Stimulated activated CD4-positive, alpha-beta T cell treated with anti-CD3 and anti-CD28 coated beads, Interleukin-4, amount 100 ng/mL, for 48 hours (primary cell): ENCODE results near the gene CACNA2D2.

Source experiments
- DNase-seq, 2 donors: peaks; one replicate each; pipeline ENCODE4 v3.0.0-alpha.2; 2020; ENCODE audit warnings: low read depth in 2 of 2

Gene CACNA2D2

DNA sequence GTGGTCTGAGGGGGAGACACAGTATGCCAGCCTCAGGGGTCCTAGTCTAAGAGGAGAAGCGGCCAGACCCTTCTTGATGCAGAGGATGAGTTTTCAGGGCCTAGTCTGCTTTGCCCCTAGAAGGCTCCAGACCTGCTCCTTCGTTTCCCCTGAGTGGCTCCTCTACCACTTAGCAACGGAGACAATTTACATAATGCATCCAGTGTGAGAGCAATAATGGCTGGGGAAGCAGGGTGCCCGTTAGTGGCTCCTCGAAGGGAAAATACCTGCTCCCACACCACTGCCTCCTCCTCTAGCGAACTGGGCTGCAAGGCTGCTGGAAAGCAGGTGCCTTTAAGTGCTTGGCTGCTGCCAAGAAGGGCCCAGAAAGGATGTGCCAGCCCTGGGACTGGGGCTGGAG is 38.9 kb downstream of the CACNA2D2 start:
- no peak for DNase-seq

DNA sequence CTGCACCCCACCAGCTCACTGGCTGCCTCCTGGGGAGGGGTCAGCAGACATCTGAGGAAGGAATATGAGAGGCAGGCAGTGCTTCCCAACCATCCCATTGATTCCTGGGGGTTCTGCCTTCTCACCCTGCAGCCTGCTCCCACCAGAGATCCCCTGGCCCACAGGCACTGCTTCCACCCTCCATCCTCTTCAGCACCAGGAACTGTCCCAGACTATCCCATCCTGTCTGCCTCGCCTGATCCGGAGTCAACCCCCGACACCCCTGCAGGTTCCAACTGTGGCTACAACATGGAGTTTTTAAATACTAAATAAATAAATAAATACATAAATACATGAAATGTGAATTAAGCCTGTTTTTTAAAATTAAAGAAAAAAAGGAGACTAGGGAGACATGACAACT is 43.6 kb downstream of the CACNA2D2 start:
- DNase-seq = no peak

DNA sequence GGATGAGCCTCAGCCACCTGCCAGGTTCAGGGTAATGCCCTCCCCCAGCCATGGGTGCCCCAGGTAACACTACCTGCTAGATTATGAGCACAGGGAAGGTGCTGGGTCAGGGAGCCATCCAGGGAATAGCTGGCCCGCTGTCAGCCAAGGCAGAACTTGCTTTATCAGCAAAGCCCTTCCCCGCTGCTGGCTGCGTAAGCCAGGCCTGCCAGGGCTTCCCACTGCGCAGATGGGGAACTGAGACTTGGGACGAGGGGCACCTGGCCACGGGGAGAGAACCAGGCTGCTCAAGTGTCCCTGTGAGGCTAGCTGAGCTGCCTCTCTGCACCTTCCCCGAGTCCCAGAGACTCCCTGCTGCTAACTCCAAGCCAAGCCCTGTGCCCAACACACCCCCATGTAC is 45.4 kb downstream of the CACNA2D2 start:
- no peak for DNase-seq

DNA sequence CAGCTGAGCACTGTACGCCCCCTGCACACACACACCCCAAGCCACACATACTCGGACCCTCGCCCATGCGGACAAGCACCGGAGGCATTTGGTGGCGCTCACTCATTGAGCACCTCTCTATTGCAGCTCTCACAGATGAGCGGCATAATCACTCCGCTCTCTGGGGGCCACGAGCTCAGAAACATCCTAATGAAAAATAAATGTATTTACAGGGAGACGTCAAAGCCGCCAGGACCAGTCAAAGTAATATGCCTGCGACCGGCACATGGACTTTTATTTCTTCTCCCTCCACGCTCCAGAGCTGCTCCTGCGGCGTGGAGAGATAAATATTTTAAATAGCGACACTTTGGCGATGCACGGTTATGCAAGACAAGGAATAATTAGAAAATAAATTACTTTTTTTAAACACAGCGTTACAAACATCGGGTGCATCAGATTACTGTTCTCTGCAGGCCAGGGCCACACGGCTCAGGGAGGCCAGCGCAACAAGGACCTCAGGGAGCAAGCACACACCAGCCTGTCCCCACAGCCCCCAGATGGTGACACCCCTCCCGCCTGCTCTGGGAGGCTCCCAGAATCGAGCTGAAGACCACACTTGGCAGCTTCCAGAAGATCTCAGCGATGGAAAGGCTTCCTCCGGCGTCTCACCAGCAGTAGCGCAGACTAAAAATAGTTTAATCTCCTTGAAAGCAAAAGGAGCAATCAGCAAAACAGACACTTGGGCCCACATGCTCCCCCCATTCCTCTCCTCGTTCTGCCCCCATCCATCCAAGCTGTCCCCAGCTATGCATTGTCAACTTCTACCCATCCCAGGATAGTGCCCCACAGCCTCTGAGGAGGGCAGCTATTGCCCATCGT is 48.0 kb downstream of the CACNA2D2 start:
- no peak for DNase-seq

DNA sequence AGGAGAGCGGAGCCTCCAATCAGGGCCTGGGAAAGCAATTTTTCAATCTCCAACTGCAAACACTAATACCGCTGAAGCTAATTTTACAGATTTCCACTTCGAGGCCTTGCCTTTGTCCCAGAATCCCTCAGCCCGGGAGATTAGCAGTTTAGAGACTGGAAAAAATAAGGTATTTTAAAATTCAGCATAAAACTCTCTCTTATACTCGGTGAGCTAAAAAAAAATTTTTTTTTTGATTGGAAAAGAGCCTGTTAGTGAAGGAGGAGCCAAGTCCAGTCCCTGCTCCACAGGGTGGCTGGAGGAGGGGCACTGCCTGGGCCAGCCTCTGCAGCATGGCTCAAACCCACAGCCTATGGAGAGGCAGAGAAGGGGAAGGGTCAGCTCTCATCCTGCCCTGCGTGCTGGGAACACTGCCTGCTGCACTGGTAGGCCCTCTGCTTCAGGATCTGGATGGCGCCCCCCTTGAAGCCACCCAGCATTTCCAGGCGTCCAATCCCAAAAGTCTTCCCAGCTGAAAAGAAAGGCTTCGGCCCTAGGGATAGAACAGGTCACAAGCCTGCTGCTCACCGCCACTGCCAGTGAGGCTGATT is 48.9 kb downstream of the CACNA2D2 start:
- no peak for DNase-seq

DNA sequence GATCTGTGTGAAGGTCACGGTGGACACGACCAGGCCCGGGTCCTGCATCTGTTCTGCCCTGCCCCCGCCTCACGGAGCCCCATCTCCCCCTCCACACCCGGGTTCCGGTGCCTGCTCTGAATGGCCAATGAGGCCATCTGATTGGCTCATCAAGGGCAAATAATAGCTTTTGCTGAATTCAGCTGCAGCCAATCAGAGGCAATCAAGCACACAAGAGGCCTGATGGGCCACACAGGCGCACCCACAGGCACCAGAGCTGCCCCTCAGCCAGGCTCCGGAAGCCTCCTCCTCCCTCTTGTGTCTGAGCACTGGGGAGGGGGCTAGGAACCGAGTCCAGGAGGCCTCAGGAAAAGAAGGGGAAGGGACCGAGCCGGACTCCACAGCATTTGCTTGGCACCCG is 49.5 kb downstream of the CACNA2D2 start:
- no peak for DNase-seq

DNA sequence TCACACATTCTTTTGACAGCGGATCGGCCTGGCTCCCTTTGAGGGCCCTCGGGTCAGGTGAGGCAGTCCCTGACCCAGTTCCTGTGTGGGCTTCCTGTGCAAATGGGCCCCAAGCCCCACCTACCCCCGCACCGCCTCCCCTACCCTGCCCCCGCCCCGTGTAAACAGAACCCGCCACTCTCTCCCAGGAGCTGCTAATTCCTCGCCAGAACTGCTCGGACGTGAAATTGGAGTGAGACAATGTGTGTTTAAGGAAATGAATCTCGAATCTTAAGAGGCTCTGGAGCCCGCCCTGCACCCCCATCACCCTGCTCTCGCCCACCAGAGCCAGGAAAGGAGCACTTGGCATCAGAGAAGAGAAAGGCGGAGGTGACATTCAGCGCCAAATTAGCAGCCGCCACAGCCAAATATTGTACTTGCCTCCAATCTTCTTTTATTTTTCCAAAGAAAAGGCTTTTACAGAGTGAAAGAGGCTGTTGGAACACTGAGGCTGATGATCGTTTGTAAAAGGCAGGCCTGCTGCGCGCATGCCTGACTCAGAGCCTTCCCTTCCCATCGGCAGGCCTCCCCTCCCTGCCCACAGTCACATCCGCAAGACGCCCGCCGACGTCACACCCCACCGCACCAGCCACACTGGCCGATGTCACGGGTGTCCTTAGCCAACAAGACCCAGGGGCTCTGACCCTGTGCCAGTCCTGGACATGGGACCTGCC is 53.1 kb downstream of the CACNA2D2 start:
- DNase-seq = peak; percentile 56 to 58

DNA sequence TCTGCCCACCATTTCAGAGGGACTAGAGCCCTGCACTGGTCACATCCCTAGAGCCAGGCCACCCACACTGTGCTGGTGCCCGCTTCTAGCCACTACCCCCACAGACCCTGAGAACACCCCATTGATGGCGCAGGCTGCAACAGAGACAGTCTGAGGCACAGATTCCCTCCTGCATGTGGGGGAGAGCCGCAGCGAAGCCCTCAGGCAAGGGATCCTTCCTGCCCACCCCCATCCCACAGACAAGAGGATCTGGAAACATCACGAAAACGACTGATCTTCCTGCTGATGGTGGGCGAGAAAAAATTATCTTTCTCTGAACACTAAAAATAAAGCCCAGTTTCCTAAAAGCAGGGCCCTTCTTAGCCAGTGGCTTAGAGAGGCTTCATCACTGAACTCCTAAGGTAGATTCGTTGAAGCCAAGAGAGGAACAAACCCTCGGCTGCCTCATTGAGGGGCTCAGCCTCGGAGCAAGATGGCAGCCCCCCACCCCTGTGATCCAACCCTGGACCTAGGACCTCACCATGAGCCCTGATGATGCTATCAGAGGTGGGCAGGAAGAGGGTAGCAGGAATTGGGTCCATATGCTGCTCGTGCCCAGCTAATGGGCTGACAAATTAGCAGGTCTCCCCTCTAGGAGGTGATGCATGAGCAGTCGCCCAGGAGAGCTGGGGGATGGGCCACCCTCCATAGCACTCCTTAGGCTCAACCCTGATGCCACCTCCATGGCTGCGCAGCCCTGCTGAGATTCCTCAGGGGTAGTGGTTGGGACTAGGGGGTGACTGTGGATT is 54.5 kb downstream of the CACNA2D2 start:
- DNase-seq = no peak

DNA sequence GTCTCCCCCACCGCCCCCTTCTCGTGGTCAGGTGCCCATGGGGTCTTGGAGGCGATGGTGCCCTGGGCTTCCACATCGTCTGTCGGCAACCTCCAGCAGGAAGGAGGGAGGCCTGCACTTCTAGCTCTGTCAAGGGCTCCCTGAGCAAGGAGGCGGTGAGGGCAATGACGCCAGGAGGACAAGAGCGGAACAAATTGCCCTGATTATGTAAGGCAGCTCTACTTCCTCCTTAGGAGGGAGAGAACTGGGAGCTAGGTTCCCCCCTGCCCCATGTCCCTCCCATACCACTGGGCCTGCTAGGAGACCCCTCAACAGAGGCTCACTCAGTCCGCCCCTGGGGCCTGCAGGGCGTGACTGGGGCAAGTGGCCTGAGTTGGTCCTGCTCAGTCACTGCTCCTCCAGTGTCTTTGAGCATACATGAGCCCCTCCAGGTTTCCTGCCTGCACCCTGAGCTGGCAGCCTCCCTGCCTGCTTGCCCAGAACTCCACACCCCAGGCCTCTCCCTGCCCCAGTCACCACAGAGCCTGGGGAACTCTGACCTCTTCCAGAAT is 56.1 kb downstream of the CACNA2D2 start:
- DNase-seq = no peak

DNA sequence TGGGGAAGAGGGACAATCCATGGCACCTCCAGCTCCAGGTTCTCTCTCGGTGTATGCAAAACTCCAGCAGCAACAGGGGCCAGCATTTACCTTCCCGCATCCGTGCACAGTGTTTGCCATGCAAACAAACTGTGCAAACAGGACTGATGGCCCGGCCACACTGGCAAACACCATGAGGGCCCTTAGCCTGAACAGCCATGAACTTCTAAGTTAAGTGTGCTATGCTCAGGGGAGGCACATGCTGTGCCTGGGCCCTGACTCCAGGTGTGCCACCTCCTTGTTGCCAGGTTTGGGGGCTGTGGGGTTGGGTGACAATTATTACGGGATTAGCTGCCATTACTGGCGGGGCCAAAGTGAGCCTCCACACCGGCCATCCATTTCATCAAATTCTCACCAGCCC is 57.5 kb downstream of the CACNA2D2 start:
- no peak for DNase-seq

DNA sequence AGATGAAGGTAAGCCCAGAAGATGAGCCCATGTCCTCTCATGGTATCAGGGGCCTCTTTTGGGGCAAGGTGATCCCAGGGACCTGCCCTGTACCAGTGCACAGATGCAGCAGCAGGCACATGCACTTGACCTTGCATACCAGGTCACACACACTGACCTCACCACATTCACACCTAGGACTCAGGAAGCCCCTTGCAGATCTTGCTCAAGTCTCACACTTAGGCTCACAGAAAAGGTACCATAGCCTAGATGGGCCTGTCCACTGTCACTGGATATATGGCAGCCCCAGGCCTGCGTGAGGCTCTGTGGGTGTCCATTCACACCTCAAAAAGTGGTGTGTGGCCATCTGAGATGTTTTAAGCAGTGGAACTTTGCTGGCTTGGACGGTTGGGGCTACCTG is 58.7 kb downstream of the CACNA2D2 start:
- DNase-seq = no peak

DNA sequence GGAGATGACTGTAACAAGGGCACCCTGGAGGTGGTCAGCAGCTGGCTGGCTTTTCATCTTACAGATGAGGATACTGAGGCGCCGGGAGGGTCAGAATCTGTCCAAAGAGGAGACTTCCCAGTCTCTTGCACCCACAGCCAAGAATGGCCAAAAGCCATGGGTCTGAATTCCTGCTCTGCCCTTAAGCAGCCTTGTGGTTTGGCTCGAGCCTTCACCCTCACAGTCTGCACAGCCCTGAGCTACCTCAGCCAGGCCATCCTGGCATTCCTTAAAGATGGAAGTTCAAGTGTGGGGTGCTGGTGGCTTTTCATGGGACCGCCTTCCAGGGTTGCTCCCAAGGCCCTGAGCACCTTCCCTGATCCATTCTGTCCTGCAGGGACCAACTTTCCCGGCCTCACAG is 59.2 kb downstream of the CACNA2D2 start:
- DNase-seq = no peak

DNA sequence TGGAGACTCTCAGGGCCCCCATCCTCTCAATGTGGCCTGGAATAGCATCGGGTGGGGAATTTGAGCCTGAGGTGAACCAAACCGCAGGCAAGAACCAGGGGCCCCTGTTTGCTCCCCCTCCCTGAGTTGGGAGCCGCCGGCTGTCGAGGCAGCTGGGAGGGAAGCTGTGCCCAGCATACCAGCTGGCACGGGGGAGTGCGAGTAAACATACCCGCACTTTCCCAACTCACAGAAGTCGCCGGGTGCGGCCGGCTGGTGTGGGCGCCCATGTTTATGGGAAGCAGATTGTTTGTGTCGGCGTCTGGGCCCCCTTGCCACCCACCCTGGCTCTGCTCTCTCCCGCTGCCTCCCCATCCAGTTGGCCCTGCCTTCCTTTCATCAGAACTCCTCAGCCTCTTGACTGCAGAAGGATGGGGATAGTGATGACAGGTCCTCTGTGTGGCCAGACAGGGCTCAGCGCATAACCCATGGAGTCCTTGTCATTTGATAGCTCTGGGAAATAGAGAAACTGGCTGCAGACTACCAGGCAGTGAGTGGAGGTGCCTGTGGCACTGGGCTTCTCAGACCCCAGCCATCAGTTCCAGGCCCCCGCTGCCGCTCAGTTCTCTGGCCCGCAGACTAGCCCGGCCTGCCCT is 60.4 kb downstream of the CACNA2D2 start:
- no peak for DNase-seq

DNA sequence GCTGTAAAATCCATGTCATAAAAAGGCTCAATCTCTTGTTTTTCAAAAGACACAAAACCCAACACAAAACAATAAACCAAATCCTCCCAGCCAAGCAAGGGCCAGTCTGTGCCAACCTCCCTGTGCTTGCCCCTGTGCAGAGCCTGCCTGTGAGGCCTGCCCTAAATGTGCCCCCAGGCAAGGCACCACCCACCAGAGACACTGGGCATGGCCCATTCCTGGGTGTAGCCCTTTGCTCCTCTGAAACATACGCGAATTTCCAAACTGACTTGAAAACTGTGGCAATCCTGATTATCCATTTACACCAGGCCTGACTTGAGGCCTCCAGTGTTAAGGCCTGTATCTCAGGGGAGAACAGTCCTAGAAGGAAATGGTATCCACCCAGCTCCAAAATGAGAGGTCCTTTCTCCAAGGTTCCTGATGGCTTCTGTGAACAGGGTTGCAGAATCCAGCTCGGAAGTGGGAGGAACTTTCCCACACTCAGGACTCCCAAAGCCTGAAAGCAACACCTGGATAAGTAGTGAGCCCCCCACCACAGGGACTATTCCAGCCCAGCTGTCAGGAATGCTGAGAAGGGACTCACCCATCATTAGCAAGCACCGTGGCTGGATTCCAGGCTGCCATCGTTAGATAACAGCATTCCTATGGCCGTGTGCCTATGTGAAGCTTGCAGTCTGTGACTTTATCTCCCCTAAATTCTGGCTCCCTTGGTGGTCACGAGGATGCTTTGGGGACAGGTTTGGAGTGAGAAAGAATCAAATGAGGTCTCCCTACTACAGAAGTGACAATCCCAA is 61.8 kb downstream of the CACNA2D2 start:
- no peak for DNase-seq

DNA sequence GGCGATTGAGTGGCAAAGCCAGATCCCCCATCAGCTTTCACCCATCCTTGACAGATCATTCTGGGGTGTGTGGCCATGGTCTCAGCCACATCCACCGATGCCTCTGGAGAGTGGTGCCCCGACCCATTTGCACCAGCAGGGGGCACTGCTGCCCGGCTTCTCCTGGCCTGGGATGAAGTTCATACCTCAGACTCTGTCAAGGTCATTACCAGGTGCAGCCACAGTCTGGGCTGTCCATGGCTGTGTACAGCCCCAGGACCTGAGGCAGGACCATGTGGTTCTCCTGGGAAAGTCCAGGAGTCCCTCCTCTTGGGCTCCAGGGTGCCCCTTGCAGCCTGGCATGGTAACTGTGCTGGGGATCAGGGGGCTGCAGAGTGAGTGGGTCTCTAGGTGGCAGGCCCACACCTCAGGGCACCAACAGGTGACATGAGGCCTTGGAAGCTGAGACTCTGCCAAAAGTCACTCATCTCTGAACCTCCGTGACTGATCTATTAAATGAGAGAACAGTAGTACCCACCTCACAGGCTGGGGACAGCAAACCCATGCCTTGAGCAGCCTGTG is 67.2 kb downstream of the CACNA2D2 start:
- peak; percentile 69 to 82 for DNase-seq

DNA sequence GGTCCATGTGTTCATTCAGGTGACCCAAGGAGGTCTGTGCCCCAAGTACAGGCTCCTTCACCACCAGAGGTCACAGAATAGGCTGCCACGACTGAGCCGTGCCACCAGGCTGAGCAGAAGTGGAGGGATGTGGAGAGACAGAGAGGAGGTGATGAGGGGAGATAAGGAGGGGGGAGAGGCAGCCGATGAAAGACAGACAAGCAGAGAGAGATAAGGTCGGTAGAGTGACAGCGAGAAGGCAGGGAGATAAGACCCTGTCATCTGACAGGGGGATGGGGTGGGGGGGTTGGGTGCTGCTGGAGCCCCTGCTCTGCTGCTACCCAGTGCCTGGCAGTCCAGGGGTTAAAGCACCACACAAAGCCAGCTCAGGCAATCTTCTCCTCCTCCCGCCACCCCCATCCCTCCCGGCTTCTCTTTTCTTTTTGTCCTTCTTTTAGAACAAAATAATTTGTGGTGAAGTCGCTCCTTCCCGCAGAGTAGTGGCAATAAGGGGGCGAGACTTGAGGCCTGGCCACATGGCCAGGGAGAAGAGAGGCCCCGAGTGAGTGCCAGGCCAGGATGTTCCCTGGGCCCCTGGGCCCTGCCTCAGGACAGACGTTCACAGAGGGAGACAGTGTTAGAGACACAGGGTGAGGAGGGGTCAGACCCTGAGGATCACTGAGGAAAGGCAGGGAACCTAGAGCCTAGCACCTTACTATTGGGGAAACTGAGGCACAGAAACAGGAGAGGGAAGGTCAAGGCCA is 67.9 kb downstream of the CACNA2D2 start:
- DNase-seq = no peak

DNA sequence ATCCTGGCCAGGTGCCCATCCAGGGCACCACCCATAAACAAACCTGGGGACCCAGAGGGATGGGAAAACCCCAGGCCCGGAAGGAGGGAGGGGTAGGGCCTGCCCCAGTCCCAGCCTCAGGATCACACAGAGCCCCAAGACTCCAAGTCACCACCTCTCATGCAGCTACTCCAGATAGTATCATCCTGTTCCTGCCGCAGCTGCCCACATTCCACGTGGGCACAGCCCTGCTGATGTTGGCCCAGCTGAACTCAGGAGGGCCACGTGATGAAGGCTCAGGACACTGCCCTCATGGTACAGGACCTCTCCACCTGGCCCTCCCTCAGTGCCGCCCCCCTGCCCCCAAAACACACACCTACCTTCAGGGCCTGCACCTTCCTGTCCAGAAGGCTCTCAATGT is 69.5 kb downstream of the CACNA2D2 start:
- no peak for DNase-seq

DNA sequence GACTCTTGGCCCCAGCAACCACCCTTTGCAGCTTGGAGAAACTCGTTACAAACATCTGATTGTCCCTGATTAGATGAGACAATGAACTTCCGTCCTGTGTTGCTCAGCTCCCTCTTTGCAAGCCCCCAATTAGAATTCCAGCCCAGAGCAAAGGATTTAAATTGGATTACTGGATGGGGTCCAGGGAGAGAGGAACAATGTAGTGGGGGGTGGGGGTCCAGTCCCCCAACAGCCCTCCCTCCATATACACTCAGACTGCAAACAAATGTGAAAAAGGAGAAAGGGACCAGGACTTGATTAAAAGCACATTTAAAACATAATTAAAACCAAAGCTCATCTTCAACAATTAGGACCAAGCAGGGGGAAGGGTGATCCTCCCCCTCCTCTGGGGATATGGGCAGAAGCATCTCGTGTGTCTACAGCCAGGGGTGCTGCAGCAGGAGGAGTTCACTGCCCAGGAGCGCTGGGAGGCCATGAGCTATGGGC is 72.4 kb downstream of the CACNA2D2 start:
- DNase-seq = no peak

DNA sequence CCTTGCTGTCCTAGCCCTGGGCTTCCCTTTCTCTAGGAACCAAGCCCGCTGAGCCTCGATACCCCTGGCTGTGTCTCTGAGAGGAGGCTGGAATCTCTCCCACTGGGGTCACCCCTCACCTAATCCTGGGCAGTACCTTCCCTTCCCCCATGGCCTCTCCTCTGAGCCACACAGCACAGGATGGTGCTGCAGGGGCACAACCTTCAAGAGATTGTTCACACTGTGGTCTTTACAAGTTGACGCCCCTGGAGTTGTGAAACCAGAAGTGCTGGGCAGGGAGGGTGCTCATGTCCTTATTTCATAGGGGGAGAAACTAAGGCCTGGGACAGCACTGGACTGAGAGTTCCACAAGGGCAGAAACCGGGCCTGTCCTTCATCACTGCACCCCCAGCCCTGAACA is 73.2 kb downstream of the CACNA2D2 start:
- DNase-seq = no peak
